Mesothelial cell of epicardium (in vitro differentiated cells): Measurements from ENCODE around the gene CTTNBP2. TPM values are rescaled to one million over a fixed set of nuclear protein-coding genes. Genes with fewer than 3 reads are reported as not detected.

Experiments used
- DNase-seq, 2 experiments: peaks; one replicate each; pipeline ENCODE4 v3.0.0; 2021; ENCODE audit warnings: low spot score in 2 of 2; ENCODE audit not compliant: unreplicated experiment in 2 of 2
- H3K27ac Mint-ChIP-seq: 2 replicates; pipeline ENCODE4 v1.8.0; 2021; ENCODE audit warnings: mixed read lengths
- H3K27me3 Mint-ChIP-seq: 2 replicates; pipeline ENCODE4 v1.8.0; 2021; ENCODE audit warnings: low read depth, mixed read lengths
- H3K36me3 Mint-ChIP-seq: 2 replicates; pipeline ENCODE4 v1.8.0; 2021; ENCODE audit warnings: mixed read lengths
- H3K4me1 Mint-ChIP-seq: 2 replicates; pipeline ENCODE4 v1.8.0; 2021; ENCODE audit warnings: mixed read lengths
- H3K4me3 Mint-ChIP-seq: 2 replicates; pipeline ENCODE4 v1.8.0; 2021; ENCODE audit warnings: mild to moderate bottlenecking, moderate library complexity, mixed read lengths
- H3K9me3 Mint-ChIP-seq: 2 replicates; pipeline ENCODE4 v1.8.0; 2021; ENCODE audit warnings: mixed read lengths
- CTCF ChIP-seq: fragments of 200-600 bp; sonication (generic); IDR thresholded peaks from one replicate; pipeline ENCODE4 v1.5.0; 2021; ENCODE audit warnings: antibody characterized with exemption; ENCODE audit not compliant: unreplicated experiment
- total RNA-seq: library from RNA; stranded (reverse); gene quantifications from 3 replicates; pipeline ENCODE4 v1.2.1, GENCODE V29; 2021

CTTNBP2 gene
- total RNA-seq, 1 donor from 2014 or later: 12.1 TPM

DNA sequence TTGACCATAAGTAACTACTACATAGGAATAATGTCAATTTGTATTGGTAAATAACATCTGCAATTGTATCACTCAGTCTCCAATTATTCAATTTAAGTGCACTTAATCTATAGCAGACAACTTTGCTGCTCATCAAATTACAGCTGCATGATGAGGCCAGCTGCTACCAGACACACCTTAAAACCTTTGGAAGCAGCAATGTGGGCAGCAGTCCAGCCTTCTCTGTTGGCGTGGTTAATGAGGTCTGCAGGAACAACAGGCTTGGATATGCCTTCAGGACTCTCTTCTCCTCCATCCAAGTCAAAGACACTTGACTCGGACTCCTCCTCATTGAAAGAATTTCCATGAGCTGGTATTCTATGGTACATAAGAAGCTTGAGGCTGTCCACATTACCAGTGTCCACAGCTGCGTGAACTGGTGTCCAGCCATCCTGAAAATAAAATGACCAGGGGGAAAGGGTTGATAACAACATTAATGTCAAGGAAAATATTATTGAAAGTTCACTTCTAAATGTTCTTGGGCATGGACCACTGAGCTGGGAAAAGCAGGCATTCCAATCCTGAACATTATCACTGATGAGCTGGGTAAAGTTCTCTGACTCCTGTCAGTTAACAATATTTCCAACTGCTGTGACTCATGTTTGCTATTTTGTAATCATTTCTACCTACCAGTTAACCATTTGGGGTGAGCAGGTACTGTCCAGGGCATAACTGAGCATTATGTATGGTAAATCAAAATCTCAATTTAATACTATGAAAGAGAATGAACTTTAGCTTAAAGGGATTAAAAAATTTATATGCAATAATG lies 95.7 kb downstream of the CTTNBP2 start:
- Mint-ChIP-seq H3K4me1 (peaks cover 15% of the 10 kb centered on the region), H3K27ac (no peak overlapping the region), H3K4me3 (no peak overlapping the region), H3K9me3 (no peaks in the 10 kb centered on the region), H3K36me3 (no peaks in the 10 kb centered on the region), H3K27me3 (no peaks in the 10 kb centered on the region)
- no peak for DNase-seq
- TF ChIP-seq CTCF: no peak

DNA sequence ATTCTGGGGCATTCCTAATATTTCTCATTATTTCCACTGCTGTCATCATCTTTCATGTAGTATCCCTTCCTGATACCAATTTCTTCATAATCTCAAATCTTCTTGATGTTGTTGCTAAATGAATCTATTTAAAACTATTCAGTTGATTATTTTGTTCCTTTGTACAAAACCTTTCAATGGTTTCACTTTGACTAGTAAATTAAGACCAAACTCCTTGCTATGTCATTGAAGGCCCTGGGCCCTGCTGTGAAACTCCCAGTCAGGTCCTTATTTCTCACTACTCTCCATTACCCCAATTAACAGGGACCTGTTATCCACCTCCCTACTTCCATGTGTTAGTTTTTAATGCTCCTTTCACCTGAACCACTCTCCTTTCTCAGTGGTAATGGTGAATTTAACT lies 97.0 kb downstream of the CTTNBP2 start:
- no peaks in the 10 kb centered on the region for H3K9me3 Mint-ChIP-seq
- no peak overlapping the region for H3K27ac Mint-ChIP-seq
- peaks cover 15% of the 10 kb centered on the region for H3K4me1 Mint-ChIP-seq
- no peak for DNase-seq
- no peak overlapping the region for H3K4me3 Mint-ChIP-seq
- peaks cover 6% of the 10 kb centered on the region for H3K27me3 Mint-ChIP-seq
- H3K36me3 Mint-ChIP-seq: no peaks in the 10 kb centered on the region
- no peak for TF ChIP-seq CTCF

GRCh38 chr7:117775801-117776200 lies 97.4 kb downstream of the CTTNBP2 start:
- TF ChIP-seq CTCF: no peak
- H3K4me3 Mint-ChIP-seq: no peak overlapping the region
- DNase-seq: no peak
- peaks cover 12% of the 10 kb centered on the region for H3K4me1 Mint-ChIP-seq
- H3K27ac Mint-ChIP-seq: no peak overlapping the region
- no peaks in the 10 kb centered on the region for H3K9me3 Mint-ChIP-seq
- H3K36me3 Mint-ChIP-seq: no peaks in the 10 kb centered on the region
- H3K27me3 Mint-ChIP-seq: peaks cover 6% of the 10 kb centered on the region

DNA sequence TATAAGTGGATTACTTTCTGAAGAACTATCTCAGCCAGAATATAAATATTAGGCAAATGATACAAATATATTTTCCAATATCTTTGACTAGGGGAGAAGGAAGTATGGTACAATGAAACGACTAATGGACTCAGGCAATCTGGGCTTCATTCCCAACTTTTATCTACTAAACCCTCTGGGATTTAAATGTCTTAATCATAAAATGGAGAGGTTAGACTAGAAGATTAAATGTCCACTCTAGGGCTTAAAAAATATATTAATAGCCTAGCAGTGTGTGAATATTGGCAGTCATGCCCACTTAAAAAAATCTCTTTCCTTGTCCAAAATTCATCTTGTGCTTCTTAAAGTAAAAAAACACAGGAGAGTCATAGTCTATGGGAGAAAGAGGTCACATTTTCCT lies 98.3 kb downstream of the CTTNBP2 start:
- H3K27ac Mint-ChIP-seq: no peak overlapping the region
- no peaks in the 10 kb centered on the region for H3K9me3 Mint-ChIP-seq
- H3K36me3 Mint-ChIP-seq: no peaks in the 10 kb centered on the region
- no peak overlapping the region for H3K4me3 Mint-ChIP-seq
- peaks cover 6% of the 10 kb centered on the region for H3K27me3 Mint-ChIP-seq
- no peak for DNase-seq
- H3K4me1 Mint-ChIP-seq: peaks cover 12% of the 10 kb centered on the region
- no peak for TF ChIP-seq CTCF

GRCh38 chr7:117772421-117772820 lies 100.8 kb downstream of the CTTNBP2 start:
- H3K27ac Mint-ChIP-seq: no peak overlapping the region
- H3K4me1 Mint-ChIP-seq: peaks cover 12% of the 10 kb centered on the region
- H3K36me3 Mint-ChIP-seq: peaks cover 2% of the 10 kb centered on the region
- H3K4me3 Mint-ChIP-seq: no peak overlapping the region
- H3K27me3 Mint-ChIP-seq: peaks cover 6% of the 10 kb centered on the region
- no peaks in the 10 kb centered on the region for H3K9me3 Mint-ChIP-seq
- DNase-seq: no peak
- TF ChIP-seq CTCF: no peak
